WTC11 (cell line): Measurements from ENCODE around the gene NBEA. TPM values are rescaled to one million over a fixed set of nuclear protein-coding genes. Genes with fewer than 3 reads are reported as not detected.

Experiments used
- ATAC-seq: fragments of 200-7000 bp; cut with Tn5 transposase; 2 replicates; pipeline ENCODE4 v1.10.0; 2021; ENCODE audit warnings: mild to moderate bottlenecking, moderate library complexity
- CTCF ChIA-PET: fragments of 300-600 bp; sonication (Branson Sonifier 250); formaldehyde crosslinking; loops from one replicate; lab custom pipeline; 2021; ENCODE audit warnings: antibody characterized with exemption; lab: Charles Lee
- POLR2A ChIA-PET: fragments of 350-600 bp; sonication (Branson Sonifier 250); formaldehyde crosslinking; loops from one replicate; lab custom pipeline; 2021; ENCODE audit warnings: antibody characterized with exemption; lab: Charles Lee
- DNase-seq: peaks from one replicate; pipeline ENCODE4 v3.0.0; 2021; ENCODE audit warnings: low spot score
- H3K27ac Mint-ChIP-seq: 2 replicates; pipeline ENCODE4 v1.8.0; 2021; ENCODE audit warnings: mixed read lengths
- H3K27me3 Mint-ChIP-seq: 2 replicates; pipeline ENCODE4 v1.8.0; 2021; ENCODE audit warnings: low read depth, mild to moderate bottlenecking, moderate library complexity, mixed read lengths
- H3K36me3 Mint-ChIP-seq: 2 replicates; pipeline ENCODE4 v1.8.0; 2021; ENCODE audit warnings: mixed read lengths
- H3K4me1 Mint-ChIP-seq: 2 replicates; pipeline ENCODE4 v1.8.0; 2022; ENCODE audit warnings: mixed read lengths
- H3K4me3 Mint-ChIP-seq: 2 replicates; pipeline ENCODE4 v1.8.0; 2021; ENCODE audit warnings: mild to moderate bottlenecking, moderate library complexity, mixed read lengths
- H3K9me3 Mint-ChIP-seq: 2 replicates; pipeline ENCODE4 v1.8.0; 2021; ENCODE audit warnings: mixed read lengths
- E2F1 ChIP-seq: sonication (generic); formaldehyde crosslinking; IDR thresholded peaks from 2 replicates; pipeline ENCODE4 v1.8.0; 2022; ENCODE audit warnings: mild to moderate bottlenecking, missing genetic modification reagents
- EMX1 ChIP-seq: fragments of 250-450 bp; sonication (Bioruptor Pico); IDR thresholded peaks from 2 replicates; pipeline ENCODE4 v1.8.0; 2021; ENCODE audit warnings: mild to moderate bottlenecking
- FOXP1 ChIP-seq: sonication (generic); formaldehyde crosslinking; IDR thresholded peaks from 2 replicates; pipeline ENCODE4 v1.8.0; 2022; ENCODE audit warnings: missing genetic modification reagents, mild to moderate bottlenecking, moderate library complexity, borderline replicate concordance
- GTF2I ChIP-seq: fragments of 250-450 bp; sonication (Bioruptor Pico); conservative IDR thresholded peaks from 2 replicates; pipeline ENCODE4 v1.4.0; 2021; ENCODE audit warnings: mild to moderate bottlenecking
- HMGXB4 ChIP-seq: sonication (generic); formaldehyde crosslinking; IDR thresholded peaks from 2 replicates; pipeline ENCODE4 v1.8.1; 2023; ENCODE audit warnings: mild to moderate bottlenecking, moderate library complexity, missing genetic modification reagents
- NR2C2 ChIP-seq: sonication (generic); formaldehyde crosslinking; IDR thresholded peaks from 2 replicates; pipeline ENCODE4 v1.8.0; 2022; ENCODE audit warnings: mild to moderate bottlenecking, missing genetic modification reagents
- RELA ChIP-seq: sonication (generic); formaldehyde crosslinking; IDR thresholded peaks from 2 replicates; pipeline ENCODE4 v1.8.1; 2022; ENCODE audit warnings: missing genetic modification reagents, mild to moderate bottlenecking, borderline replicate concordance
- TEAD1 ChIP-seq: sonication (generic); formaldehyde crosslinking; IDR thresholded peaks from 2 replicates; pipeline ENCODE4 v1.8.0; 2022; ENCODE audit warnings: mild to moderate bottlenecking, missing genetic modification reagents
- ZNF121 ChIP-seq: sonication (generic); formaldehyde crosslinking; IDR thresholded peaks from 2 replicates; pipeline ENCODE4 v1.8.0; 2023; ENCODE audit warnings: missing genetic modification reagents
- ZNF317 ChIP-seq: sonication (generic); formaldehyde crosslinking; IDR thresholded peaks from 2 replicates; pipeline ENCODE4 v1.8.1; 2023; ENCODE audit warnings: low read depth, mild to moderate bottlenecking, moderate library complexity, missing genetic modification reagents, borderline replicate concordance
- ZNF532 ChIP-seq: fragments of 250-450 bp; sonication (Bioruptor Pico); IDR thresholded peaks from 2 replicates; pipeline ENCODE4 v1.9.0; 2021; ENCODE audit warnings: mild to moderate bottlenecking, borderline replicate concordance
- ZNF671 ChIP-seq: fragments of 250-450 bp; sonication (Bioruptor Pico); IDR thresholded peaks from 2 replicates; pipeline ENCODE4 v1.8.0; 2021; ENCODE audit warnings: mild to moderate bottlenecking
- total RNA-seq: library from RNA; stranded (reverse); gene quantifications from 3 replicates; pipeline ENCODE4 v1.2.3, GENCODE V29; 2021
- TF ChIP-seq, protein P1 (sequence below): sonication (generic); formaldehyde crosslinking; IDR thresholded peaks from 2 replicates; pipeline ENCODE4 v1.8.0; 2022; ENCODE audit warnings: mild to moderate bottlenecking, missing genetic modification reagents
- TF ChIP-seq, protein P2 (sequence below): fragments of 250-450 bp; sonication (Bioruptor Pico); IDR thresholded peaks from 2 replicates; pipeline ENCODE4 v1.9.0; 2021; ENCODE audit warnings: moderate library complexity, mild to moderate bottlenecking, inconsistent platforms, borderline replicate concordance
- TF ChIP-seq, protein P3 (sequence below): fragments of 250-450 bp; sonication (Bioruptor Pico); IDR thresholded peaks from 2 replicates; pipeline ENCODE4 v1.8.0; 2021; ENCODE audit warnings: mild to moderate bottlenecking

The NBEA gene
- total RNA-seq, 1 experiment from 2014 or later: 20.9 TPM

- CTCF ChIA-PET: no interaction called here
Observed at GRCh38 chr13:34959489-34959888, 17.4 kb downstream of the NBEA start.

More at GRCh38 chr13:34959489-34959888, 17.4 kb downstream of the NBEA start:
- Mint-ChIP-seq H3K36me3 (peaks cover 9% of the 10 kb centered on the region), H3K27me3 (no peaks in the 10 kb centered on the region), H3K4me3 (no peak overlapping the region; the same call in 1 of the 2 replicates), H3K4me1 (peaks cover 45% of the 10 kb centered on the region), H3K9me3 (peaks cover 10% of the 10 kb centered on the region), H3K27ac (no peak overlapping the region)
- TF ChIP-seq, protein P1, sequence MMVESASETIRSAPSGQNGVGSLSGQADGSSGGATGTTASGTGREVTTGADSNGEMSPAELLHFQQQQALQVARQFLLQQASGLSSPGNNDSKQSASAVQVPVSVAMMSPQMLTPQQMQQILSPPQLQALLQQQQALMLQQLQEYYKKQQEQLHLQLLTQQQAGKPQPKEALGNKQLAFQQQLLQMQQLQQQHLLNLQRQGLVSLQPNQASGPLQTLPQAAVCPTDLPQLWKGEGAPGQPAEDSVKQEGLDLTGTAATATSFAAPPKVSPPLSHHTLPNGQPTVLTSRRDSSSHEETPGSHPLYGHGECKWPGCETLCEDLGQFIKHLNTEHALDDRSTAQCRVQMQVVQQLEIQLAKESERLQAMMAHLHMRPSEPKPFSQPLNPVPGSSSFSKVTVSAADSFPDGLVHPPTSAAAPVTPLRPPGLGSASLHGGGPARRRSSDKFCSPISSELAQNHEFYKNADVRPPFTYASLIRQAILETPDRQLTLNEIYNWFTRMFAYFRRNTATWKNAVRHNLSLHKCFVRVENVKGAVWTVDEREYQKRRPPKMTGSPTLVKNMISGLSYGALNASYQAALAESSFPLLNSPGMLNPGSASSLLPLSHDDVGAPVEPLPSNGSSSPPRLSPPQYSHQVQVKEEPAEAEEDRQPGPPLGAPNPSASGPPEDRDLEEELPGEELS (CRISPR knock-in tag): no peak
- TF ChIP-seq, protein P2, sequence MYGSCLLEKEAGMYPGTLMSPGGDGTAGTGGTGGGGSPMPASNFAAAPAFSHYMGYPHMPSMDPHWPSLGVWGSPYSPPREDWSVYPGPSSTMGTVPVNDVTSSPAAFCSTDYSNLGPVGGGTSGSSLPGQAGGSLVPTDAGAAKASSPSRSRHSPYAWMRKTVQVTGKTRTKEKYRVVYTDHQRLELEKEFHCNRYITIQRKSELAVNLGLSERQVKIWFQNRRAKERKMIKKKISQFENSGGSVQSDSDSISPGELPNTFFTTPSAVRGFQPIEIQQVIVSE (CRISPR knock-in tag): no peak
- no peak for TF ChIP-seq ZNF532
- TF ChIP-seq ZNF121 (CRISPR knock-in tag): no peak
- no peak for TF ChIP-seq E2F1 (CRISPR knock-in tag)
- no peak for TF ChIP-seq ZNF671 (CRISPR knock-in tag)
- no peak for TF ChIP-seq GTF2I (CRISPR knock-in tag)
- TF ChIP-seq TEAD1: no peak
- no peak for TF ChIP-seq NR2C2 (CRISPR knock-in tag)
- TF ChIP-seq, protein P3, sequence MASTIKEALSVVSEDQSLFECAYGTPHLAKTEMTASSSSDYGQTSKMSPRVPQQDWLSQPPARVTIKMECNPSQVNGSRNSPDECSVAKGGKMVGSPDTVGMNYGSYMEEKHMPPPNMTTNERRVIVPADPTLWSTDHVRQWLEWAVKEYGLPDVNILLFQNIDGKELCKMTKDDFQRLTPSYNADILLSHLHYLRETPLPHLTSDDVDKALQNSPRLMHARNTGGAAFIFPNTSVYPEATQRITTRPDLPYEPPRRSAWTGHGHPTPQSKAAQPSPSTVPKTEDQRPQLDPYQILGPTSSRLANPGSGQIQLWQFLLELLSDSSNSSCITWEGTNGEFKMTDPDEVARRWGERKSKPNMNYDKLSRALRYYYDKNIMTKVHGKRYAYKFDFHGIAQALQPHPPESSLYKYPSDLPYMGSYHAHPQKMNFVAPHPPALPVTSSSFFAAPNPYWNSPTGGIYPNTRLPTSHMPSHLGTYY (CRISPR knock-in tag): no peak
- no peak for TF ChIP-seq FOXP1 (CRISPR knock-in tag)
- TF ChIP-seq HMGXB4: no peak
- TF ChIP-seq ZNF317: no peak
- TF ChIP-seq EMX1: no peak
- TF ChIP-seq RELA (CRISPR knock-in tag): no peak
- POLR2A ChIA-PET: no interaction called here
- DNase-seq: no peak
- no peak for ATAC-seq
